Measurements from ENCODE around the gene TAAR1. TPM values are rescaled to one million over a fixed set of nuclear protein-coding genes. Genes with fewer than 3 reads are reported as not detected.

TAAR1 gene
- total RNA-seq (2022; extraction: Qiagen RNA extraction; ENCODE audit: low read depth) = not detected in 5 replicates

GRCh38 chr6:132659082-132659481, at the start of gene TAAR1:
TSS of gene TAAR1 (minus strand) at chr6:132659182. CDS start at chr6:132646003, 13,179 bp downstream.

GRCh38 chr6:132624175-132624574, 34.8 kb downstream of the TAAR1 start, which contains the start of gene TAAR2:
TSS of gene TAAR2 (minus strand) at chr6:132624275. CDS start at chr6:132624275, 0 bp downstream.

Other genes starting within 250 kb of the TAAR1 start
- gene STX7, start 146.1 kb downstream of the TAAR1 start, total RNA-seq (2022; extraction: Qiagen RNA extraction; ENCODE audit: low read depth) = 21.7 to 26.7 TPM (median 23.2 TPM) in 5 replicates
- gene TAAR9, start 120.9 kb downstream of the TAAR1 start, total RNA-seq (2022; extraction: Qiagen RNA extraction; ENCODE audit: low read depth) = not detected in 5 replicates
- gene TAAR8, start 106.5 kb downstream of the TAAR1 start, total RNA-seq (2022; extraction: Qiagen RNA extraction; ENCODE audit: low read depth) = not detected in 5 replicates
- not detected in 5 replicates for gene TAAR6, start 88.9 kb downstream of the TAAR1 start, total RNA-seq (2022; extraction: Qiagen RNA extraction; ENCODE audit: low read depth)
- gene TAAR5, start 69.4 kb downstream of the TAAR1 start, total RNA-seq (2022; extraction: Qiagen RNA extraction; ENCODE audit: low read depth) = not detected in 5 replicates
- gene TAAR2, start 34.9 kb downstream of the TAAR1 start, total RNA-seq (2022; extraction: Qiagen RNA extraction; ENCODE audit: low read depth) = not detected in 5 replicates
- gene VNN1, start 54.9 kb upstream of the TAAR1 start, total RNA-seq (2022; extraction: Qiagen RNA extraction; ENCODE audit: low read depth) = 0.04 to 0.09 TPM (median 0.07 TPM) in 5 replicates
- gene VNN2, start 98.7 kb upstream of the TAAR1 start, total RNA-seq (2022; extraction: Qiagen RNA extraction; ENCODE audit: low read depth) = not detected in 5 replicates
- gene SLC18B1, start 139.5 kb upstream of the TAAR1 start, total RNA-seq (2022; extraction: Qiagen RNA extraction; ENCODE audit: low read depth) = 4.1 to 6.7 TPM (median 4.5 TPM) in 5 replicates
- gene RPS12, start 155.4 kb upstream of the TAAR1 start, total RNA-seq (2022; extraction: Qiagen RNA extraction; ENCODE audit: low read depth) = 1,728 to 2,126 TPM (median 1,928 TPM) in 5 replicates